HG03460 (cell line): Measurements from ENCODE around the gene LSAMP.

Experiments
- ATAC-seq: cut with Tn5 transposase; IDR thresholded peaks from one replicate; pipeline ENCODE4 v1.9.1; 2021; ENCODE audit not compliant: unreplicated experiment

LSAMP gene

GRCh38 chr3:116030131-116030850 lies 415.0 kb downstream of the LSAMP start:
- ATAC-seq, result no peak

DNA sequence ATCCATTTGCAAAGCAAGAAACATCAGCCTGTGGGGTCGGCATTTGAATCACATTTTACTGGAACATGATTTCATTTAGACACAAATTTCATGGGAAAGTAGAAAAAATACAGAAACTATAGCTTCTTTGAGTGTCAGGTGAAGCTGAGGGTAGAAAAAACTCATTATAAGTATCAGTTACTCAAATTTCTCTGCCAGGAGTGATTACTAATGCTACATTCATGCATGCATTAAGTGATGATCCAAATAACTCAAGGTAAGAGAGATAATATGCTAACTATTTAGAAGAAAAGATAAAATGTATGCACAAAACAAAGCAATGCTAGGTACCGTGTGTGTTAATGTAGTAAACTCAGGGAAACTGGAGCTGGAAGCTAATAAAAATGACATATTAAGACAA lies 416.0 kb downstream of the LSAMP start:
- no peak for ATAC-seq

DNA sequence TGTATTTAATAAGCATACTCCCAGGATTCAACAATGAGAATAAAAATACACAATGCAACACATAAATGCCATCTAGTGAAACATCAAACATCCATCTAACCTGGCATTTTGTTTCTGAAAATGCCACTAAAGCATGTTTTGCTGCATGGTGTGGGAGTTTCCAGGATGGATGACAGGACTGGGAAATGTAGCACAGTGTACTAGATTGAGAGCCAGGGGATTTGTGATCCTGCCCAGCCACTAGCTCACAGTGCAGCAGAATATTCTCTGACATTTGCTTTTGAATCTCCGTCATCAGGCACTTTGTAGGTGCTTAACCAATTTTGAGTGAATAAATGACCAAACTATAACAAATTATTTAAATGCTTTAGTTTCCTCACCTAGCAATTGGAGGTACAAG lies 417.1 kb downstream of the LSAMP start:
- no peak for ATAC-seq

GRCh38 chr3:116020989-116021388 lies 424.3 kb downstream of the LSAMP start:
- no peak for ATAC-seq

DNA sequence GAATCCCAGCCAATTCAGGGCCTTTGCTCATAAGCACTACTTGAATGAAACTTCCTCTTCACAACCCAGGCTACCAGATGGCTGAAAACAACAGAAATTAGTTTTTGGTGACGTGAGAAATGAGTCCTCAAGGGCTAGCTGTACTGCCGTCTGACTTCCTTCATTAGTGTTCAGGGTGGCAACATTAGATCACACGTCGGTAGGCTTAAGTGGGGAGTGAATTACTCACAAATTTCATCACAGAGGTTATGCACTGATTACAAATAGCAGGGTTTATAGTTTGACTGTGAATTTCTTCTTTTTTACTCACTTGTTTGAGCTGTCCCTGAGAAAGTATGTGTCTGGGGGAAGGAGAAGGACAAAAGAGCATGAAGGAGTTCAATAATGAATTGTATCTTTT lies 424.8 kb downstream of the LSAMP start:
- peak; percentile 68 for ATAC-seq

DNA sequence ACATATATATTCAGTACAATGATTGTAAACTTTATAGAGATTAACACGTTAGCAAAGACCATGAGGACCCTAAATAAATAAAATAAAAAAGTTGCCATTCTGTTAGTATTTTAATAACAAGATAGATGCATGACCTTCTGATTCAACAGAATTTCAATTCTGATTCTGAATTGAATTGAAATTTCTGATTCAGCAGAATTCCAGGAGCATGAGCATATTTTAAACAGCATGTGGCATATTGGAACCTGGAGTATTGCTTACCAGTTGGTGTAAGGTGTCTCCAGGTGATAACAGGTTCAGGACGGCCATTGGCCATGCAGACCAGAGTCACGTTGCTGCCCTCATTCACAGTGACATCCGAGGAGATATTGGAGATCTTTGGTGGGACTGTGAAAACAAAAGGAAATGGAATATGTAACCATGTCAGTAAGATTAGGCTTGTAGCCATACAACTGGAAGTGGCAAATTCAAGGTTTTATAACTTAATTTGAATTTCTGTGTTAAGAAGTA lies 426.0 kb downstream of the LSAMP start:
- ATAC-seq, result no peak

DNA sequence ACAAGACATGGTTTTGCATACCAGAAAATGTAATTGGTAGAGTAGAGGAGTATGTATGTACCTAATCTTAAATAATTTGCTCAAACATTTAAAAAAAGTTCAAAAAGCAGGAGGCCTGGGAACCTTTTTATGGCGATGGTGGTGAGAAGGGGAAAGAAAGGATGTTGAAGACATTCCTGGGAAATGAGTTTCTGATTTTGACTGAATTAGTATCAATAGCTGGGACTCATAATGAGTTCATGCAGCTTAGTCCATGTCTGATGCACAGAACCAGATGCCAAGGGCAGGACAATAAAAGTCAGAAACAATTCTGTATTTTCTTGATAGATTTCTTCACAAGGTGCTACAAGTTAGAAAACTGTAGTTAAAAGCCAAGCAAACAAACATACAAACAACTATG lies 426.6 kb downstream of the LSAMP start:
- no peak for ATAC-seq

DNA sequence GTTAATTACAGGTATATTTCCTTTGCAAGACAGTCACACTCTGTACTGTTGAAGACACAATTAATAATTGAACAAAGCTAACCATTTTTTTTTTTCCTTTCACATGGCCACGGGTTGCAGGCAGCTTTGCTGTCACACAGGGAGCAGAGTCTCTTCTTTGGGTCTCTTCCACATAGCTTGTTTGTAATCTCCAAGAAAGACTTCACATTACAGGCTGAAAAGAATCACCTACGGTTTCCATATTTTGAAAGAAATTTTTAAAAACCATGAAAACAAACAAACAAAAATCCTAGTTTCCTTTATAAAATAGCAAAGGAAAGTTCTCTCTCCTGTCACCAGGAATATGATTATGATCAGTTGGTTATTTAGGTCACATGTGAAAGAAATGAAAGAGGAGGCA lies 429.4 kb downstream of the LSAMP start:
- no peak for ATAC-seq

GRCh38 chr3:116007000-116007399 lies 438.3 kb downstream of the LSAMP start:
- no peak for ATAC-seq

- no peak for ATAC-seq
Measured at GRCh38 chr3:116005404-116005803, 439.9 kb downstream of the LSAMP start.

DNA sequence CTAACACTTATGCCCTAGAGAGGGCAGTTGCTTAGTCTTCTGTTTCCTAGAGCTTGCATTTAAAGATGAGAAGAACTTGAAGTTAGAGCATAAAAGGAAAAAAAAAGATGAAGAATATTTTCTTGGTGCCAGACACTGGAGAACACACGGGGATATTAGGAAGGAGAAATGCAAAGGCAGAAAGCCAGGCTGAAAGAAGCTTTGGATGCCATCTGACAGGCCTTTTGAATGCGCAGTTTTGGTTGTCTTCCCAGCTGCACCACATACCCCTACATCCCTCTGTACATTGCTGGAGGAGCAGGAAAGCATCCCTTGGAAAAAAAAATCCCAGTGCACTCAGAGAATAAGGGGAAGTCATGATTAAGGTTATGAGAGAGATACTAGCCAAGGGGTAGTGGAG lies 443.1 kb downstream of the LSAMP start:
- ATAC-seq, result no peak

GRCh38 chr3:116001151-116001621 lies 444.1 kb downstream of the LSAMP start:
- no peak for ATAC-seq

DNA sequence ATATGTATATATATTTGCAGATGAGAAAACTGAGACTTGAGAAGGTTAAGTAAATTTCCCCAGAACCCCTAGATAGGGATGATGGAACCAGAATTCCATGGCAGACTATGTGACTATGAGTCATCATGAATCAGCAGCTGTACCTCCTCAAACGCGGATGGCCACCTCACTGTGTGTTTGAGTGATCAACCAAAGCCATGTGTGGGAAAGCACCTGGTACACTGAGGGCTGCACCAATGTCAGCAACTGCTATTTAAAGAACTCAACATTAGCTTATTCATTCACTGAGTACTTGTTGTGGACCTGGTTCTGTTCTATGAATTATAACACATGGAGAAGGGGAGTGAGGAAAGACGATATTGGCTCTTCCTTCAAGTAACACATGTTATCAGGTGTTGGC lies 445.0 kb downstream of the LSAMP start:
- ATAC-seq, result peak; percentile 71

GRCh38 chr3:115999613-116000012 lies 445.7 kb downstream of the LSAMP start:
- no peak for ATAC-seq

DNA sequence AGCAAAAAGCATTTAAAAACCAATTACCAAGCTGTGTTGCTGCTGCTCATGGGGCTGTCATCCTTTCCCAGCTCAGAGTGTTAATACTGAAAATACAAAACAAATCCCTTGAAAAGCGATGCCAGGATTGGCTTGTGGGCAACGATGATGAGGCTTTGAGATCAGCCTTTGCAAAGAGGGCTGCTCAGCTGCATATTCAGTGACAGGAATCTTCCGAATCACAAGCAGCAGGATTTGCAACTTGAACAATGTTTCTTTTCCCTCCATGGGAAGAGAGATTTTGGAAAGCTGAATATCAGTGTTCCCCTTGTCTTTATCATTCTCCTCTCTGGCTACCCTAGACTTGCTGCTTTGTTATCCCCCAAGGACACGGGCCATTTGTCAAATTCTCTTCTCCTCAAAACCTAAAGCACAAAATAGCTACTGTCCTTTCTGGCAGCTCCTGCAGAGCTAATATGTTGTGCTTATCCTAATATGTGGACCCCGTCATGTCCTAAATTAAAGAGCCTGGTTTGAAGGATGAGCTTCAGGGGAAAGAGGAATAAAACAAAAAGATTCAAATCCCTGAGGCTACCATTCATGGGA lies 446.2 kb downstream of the LSAMP start:
- no peak for ATAC-seq

GRCh38 chr3:115996420-115997108 lies 448.7 kb downstream of the LSAMP start:
- no peak for ATAC-seq

DNA sequence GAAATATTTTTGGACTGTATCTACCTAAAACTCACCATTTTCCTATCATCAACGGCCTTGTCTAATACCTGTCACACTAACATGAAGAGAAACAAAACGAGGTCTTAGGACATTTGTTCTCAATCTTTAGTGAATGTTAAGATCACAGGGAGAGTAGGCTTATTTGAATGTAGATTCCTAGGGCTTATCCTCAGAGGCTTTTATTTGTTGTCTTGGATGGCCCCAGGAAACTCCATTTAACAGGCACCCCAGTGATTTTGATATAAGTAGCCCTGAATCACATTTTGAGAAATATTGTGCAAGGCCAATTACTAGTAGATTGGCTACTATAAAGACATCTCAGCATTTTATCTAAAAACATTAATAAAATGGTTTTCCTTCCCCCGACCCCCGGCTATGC lies 454.6 kb downstream of the LSAMP start:
- no peak for ATAC-seq

DNA sequence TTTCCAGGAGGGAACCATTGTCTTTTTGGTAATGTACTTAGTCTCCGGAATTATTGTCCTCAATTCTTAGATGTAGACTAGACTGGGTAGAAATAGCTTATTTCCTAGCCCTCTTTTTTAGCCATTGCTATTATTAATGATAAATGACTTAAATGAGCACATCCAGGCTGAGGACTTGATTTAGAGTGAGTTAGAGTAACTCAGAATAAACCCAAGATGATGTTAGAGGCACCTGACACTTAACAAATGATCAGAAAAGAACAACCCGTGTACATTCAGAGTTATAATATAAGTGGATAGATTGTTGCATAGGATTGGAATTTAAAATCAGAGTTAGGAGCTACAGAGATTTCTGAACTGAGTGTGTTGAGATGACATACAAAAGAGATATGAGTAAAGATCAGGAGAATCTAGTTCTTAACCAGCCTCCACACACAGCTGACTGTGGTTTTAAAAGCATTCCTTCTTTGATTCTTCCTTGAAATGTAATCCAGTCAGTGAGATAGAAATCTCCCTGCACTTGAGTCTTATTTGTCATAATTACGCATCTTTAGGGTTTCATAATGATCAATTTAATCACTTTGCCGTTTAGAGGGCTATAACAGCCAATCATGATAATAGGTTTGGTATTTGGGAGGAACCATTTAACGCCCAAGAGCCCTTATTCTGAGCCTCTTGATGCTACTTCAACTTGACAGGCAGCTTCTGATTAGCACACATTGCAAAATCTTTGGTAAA lies 455.4 kb downstream of the LSAMP start:
- no peak for ATAC-seq

GRCh38 chr3:115986555-115987207 lies 458.6 kb downstream of the LSAMP start:
- no peak for ATAC-seq

- no peak for ATAC-seq
Measured at GRCh38 chr3:115982629-115983028, 462.7 kb downstream of the LSAMP start.

DNA sequence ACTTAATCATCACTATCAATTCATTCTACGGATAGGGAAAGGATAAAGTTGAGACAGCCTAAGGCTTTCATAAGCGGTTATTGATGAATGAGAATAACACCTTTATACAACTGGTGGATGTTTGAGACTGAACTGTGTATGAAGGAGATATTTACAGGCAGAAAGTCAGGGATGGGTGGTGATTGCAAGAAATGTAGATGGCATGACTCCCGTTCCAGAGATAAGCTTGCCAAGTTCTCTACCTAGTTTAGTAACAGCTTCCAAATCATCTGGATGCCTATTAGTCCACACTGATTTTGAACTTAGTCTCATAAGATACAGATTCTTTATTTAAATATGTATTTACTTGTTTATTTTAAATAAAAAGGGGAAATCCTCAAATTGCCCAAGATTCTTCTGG lies 463.2 kb downstream of the LSAMP start:
- ATAC-seq, result no peak
